H9 (cell line): ENCODE results near the gene BRI3BP. TPM values are rescaled to one million over a fixed set of nuclear protein-coding genes. Genes with fewer than 3 reads are reported as not detected.

ENCODE experiments used
- DNase-seq: peaks from one replicate; pipeline ENCODE4 v3.0.0-alpha.2; 2017
- H2AFZ ChIP-seq: one replicate; pipeline ENCODE4 v1.6.1; 2013; ENCODE audit warnings: mild to moderate bottlenecking, low read length, control low read depth, moderate library complexity
- H2AK5ac ChIP-seq: 2 replicates; pipeline ENCODE4 v1.6.1; 2013; ENCODE audit warnings: low read length, control low read depth, mixed read lengths; ENCODE audit not compliant: insufficient read length
- H2BK120ac ChIP-seq: one replicate; pipeline ENCODE4 v1.6.1; 2013; ENCODE audit warnings: low read depth, mild to moderate bottlenecking, low read length, control low read depth, inconsistent platforms; ENCODE audit not compliant: poor library complexity, severe bottlenecking
- H2BK12ac ChIP-seq: 2 replicates; pipeline ENCODE4 v1.6.1; 2013; ENCODE audit warnings: low read length, control low read depth, mixed read lengths, low read depth; ENCODE audit not compliant: insufficient read length
- H2BK15ac ChIP-seq: 2 replicates; pipeline ENCODE4 v1.6.1; 2013; ENCODE audit warnings: low read depth, low read length, control low read depth
- H2BK20ac ChIP-seq: one replicate; pipeline ENCODE4 v1.6.1; 2013; ENCODE audit warnings: low read depth, mild to moderate bottlenecking, low read length, control low read depth, inconsistent platforms; ENCODE audit not compliant: poor library complexity, severe bottlenecking
- H2BK5ac ChIP-seq: 2 replicates; pipeline ENCODE4 v1.6.1; 2013; ENCODE audit warnings: low read length, control low read depth, mixed read lengths; ENCODE audit not compliant: insufficient read length
- H3K14ac ChIP-seq: 2 replicates; pipeline ENCODE4 v1.6.1; 2013; ENCODE audit warnings: low read length, control low read depth; ENCODE audit not compliant: insufficient read depth
- H3K18ac ChIP-seq: 2 replicates; pipeline ENCODE4 v1.6.1; 2013; ENCODE audit warnings: low read depth, mild to moderate bottlenecking, mixed read lengths, low read length, control low read depth; ENCODE audit not compliant: insufficient read length
- H3K23ac ChIP-seq: 2 replicates; pipeline ENCODE4 v1.6.1; 2013; ENCODE audit warnings: low read length, control low read depth, mixed read lengths, low read depth; ENCODE audit not compliant: insufficient read length
- H3K23me2 ChIP-seq: 2 replicates; pipeline ENCODE4 v1.6.1; 2013; ENCODE audit warnings: low read depth, mild to moderate bottlenecking, mixed read lengths, low read length, control low read depth; ENCODE audit not compliant: insufficient read length, poor library complexity, severe bottlenecking
- H3K27ac ChIP-seq: 2 replicates; pipeline ENCODE4 v1.5.1; 2013; ENCODE audit warnings: low read length, control low read depth, mixed read lengths, low read depth; ENCODE audit not compliant: insufficient read length
- H3K27me3 ChIP-seq: 2 replicates; pipeline ENCODE4 v1.6.1; 2013; ENCODE audit warnings: low read length, control low read depth, inconsistent platforms; ENCODE audit not compliant: insufficient read depth
- H3K4ac ChIP-seq: 2 replicates; pipeline ENCODE4 v1.6.1; 2013; ENCODE audit warnings: low read depth, mild to moderate bottlenecking, control low read depth, inconsistent platforms, low read length, moderate library complexity
- H3K4me1 ChIP-seq: 2 replicates; pipeline ENCODE4 v1.6.1; 2013; ENCODE audit warnings: low read length, control low read depth, inconsistent platforms; ENCODE audit not compliant: insufficient read depth
- H3K4me2 ChIP-seq: 2 replicates; pipeline ENCODE4 v1.6.1; 2013; ENCODE audit warnings: low read length, control low read depth, mixed read lengths; ENCODE audit not compliant: insufficient read length, insufficient read depth
- H3K56ac ChIP-seq: 2 replicates; pipeline ENCODE4 v1.6.1; 2013; ENCODE audit warnings: low read depth, mild to moderate bottlenecking, mixed read lengths, low read length, control low read depth; ENCODE audit not compliant: insufficient read length
- H3K79me1 ChIP-seq: 2 replicates; pipeline ENCODE4 v1.6.1; 2013; ENCODE audit warnings: low read depth, mild to moderate bottlenecking, moderate library complexity, low read length, control low read depth, inconsistent platforms; ENCODE audit not compliant: insufficient read depth, poor library complexity, severe bottlenecking
- H3K79me2 ChIP-seq: 2 replicates; pipeline ENCODE4 v1.6.1; 2013; ENCODE audit warnings: low read length, control low read depth, inconsistent platforms; ENCODE audit not compliant: insufficient read depth
- H3K9ac ChIP-seq: 2 replicates; pipeline ENCODE4 v1.6.1; 2013; ENCODE audit warnings: low read length, control low read depth, mixed read lengths; ENCODE audit not compliant: insufficient read length; ENCODE audit errors: extremely low read depth
- H3K9me3 ChIP-seq: one replicate; pipeline ENCODE4 v1.6.1; 2013; ENCODE audit warnings: low read depth, low read length, inconsistent platforms; ENCODE audit not compliant: control insufficient read depth
- H3T11ph ChIP-seq: one replicate; pipeline ENCODE4 v1.6.1; 2013; ENCODE audit warnings: mild to moderate bottlenecking, low read length, control low read depth, inconsistent platforms
- H4K20me1 ChIP-seq: one replicate; pipeline ENCODE4 v1.6.1; 2013; ENCODE audit not compliant: control insufficient read depth, insufficient read length, insufficient read depth
- H4K5ac ChIP-seq: 2 replicates; pipeline ENCODE4 v1.6.1; 2013; ENCODE audit warnings: low read depth, mild to moderate bottlenecking, mixed read lengths, low read length, control low read depth; ENCODE audit not compliant: insufficient read length
- H4K8ac ChIP-seq: replicated peaks from 2 replicates; pipeline ENCODE4 v1.6.1; 2013; ENCODE audit warnings: low read length, control low read depth, mixed read lengths, low read depth; ENCODE audit not compliant: insufficient read length
- H4K91ac ChIP-seq: 2 replicates; pipeline ENCODE4 v1.6.1; 2013; ENCODE audit warnings: low read depth, mild to moderate bottlenecking, moderate library complexity, mixed read lengths, low read length, control low read depth; ENCODE audit not compliant: insufficient read length
- H3K27ac Mint-ChIP-seq, 3 experiments: 2 replicates in 2 of 3; 3 replicates in 1 of 3; pipeline ENCODE4 v1.8.0; 2020 to 2021; ENCODE audit warnings: mixed read lengths in 3 of 3, mild to moderate bottlenecking in 1 of 3, moderate library complexity in 1 of 3
- H3K27me3 Mint-ChIP-seq: 2 replicates; pipeline ENCODE4 v1.8.0; 2021; ENCODE audit warnings: low read depth, mild to moderate bottlenecking, moderate library complexity, mixed read lengths
- H3K36me3 Mint-ChIP-seq, 3 experiments: 2 replicates in 2 of 3; 3 replicates in 1 of 3; pipeline ENCODE4 v1.8.0; 2020 to 2021; ENCODE audit warnings: low read depth in 3 of 3, mixed read lengths in 3 of 3; ENCODE audit not compliant: insufficient read depth in 1 of 3
- H3K4me1 Mint-ChIP-seq, 2 experiments: 2 replicates each; pipeline ENCODE4 v1.8.0; 2020; ENCODE audit warnings: mixed read lengths in 2 of 2
- H3K4me3 Mint-ChIP-seq, 2 experiments: 2 replicates in 1 of 2; 3 replicates in 1 of 2; pipeline ENCODE4 v1.8.0; 2020 to 2021; ENCODE audit warnings: mild to moderate bottlenecking in 2 of 2, mixed read lengths in 2 of 2, moderate library complexity in 1 of 2
- H3K9me3 Mint-ChIP-seq, 2 experiments: 2 replicates in 1 of 2; 3 replicates in 1 of 2; pipeline ENCODE4 v1.8.0; 2020; ENCODE audit warnings: mild to moderate bottlenecking in 2 of 2, mixed read lengths in 2 of 2, moderate library complexity in 1 of 2
- WGBS: extraction: QIAGEN DNeasy Blood & Tissue Kit; methylation state at CpG from one replicate; pipeline ENCODE4 v1.1.7; 2013; ENCODE audit warnings: missing lambda C conversion rate, low lambda C conversion rate, mixed read lengths; ENCODE audit not compliant: insufficient read length; ENCODE audit errors: extremely low coverage; 5-methylcytosine and 5-hydroxymethylcytosine counted together
- total RNA-seq: library from RNA; stranded (reverse); gene quantifications from 2 replicates; pipeline ENCODE4 v1.2.1, GENCODE V29; 2021
- TF ChIP-seq, protein P1 (sequence below): fragments of 200-600 bp; sonication (generic); conservative IDR thresholded peaks from 3 replicates; pipeline ENCODE4 v1.8.0; 2021; ENCODE audit warnings: antibody characterized with exemption, mild to moderate bottlenecking

BRI3BP gene
- total RNA-seq, 1 experiment from 2014 or later, result 10.5 TPM

DNA sequence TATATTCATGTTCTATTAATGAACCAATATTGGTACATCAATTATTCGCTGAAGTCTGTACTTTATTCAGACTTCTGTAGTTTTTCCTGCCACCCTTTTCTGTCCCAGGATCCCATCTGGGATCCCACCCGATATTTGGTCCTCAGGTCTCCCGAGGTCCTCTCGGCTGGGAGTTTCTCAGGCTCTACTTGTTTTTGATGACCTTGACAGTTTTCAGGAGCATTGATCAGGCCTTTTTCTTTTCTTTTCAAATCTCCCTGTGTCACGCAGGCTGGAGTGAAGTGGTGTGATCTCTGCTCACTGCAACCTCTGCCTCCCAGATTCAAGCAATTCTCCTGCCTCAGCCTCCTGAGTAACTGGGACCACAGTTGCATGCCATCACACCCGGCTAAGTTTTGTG is 11.2 kb downstream of the BRI3BP start:
- Histone ChIP-seq H3T11ph (no peak overlapping the region), H4K8ac (no peak overlapping the region), H3K27me3 (no peaks in the 10 kb centered on the region), H3K27ac (no peak overlapping the region), H3K9me3 (no peaks in the 10 kb centered on the region), H3K79me2 (peaks cover 13% of the 10 kb centered on the region; the same call in 1 of the 2 replicates), H4K91ac (no peak overlapping the region), H2AFZ (no peak overlapping the region), H2BK20ac (no peak overlapping the region), H3K18ac (no peak overlapping the region), H3K4me2 (no peak overlapping the region), H3K4me1 (no peaks in the 10 kb centered on the region), H3K9ac (no peak overlapping the region), H2AK5ac (no peak overlapping the region), H3K23ac (no peak overlapping the region), H4K20me1 (no peaks in the 10 kb centered on the region), H3K79me1 (peaks cover 3% of the 10 kb centered on the region), H2BK120ac (no peak overlapping the region), H3K4ac (no peak overlapping the region), H3K14ac (no peak overlapping the region), H2BK15ac (no peak overlapping the region), H4K5ac (no peak overlapping the region), H3K56ac (no peak overlapping the region), H2BK5ac (no peak overlapping the region), H2BK12ac (no peak overlapping the region), H3K23me2 (no peaks in the 10 kb centered on the region)
- no peaks in the 10 kb centered on the region for H3K27me3 Mint-ChIP-seq
- TF ChIP-seq, protein P1, sequence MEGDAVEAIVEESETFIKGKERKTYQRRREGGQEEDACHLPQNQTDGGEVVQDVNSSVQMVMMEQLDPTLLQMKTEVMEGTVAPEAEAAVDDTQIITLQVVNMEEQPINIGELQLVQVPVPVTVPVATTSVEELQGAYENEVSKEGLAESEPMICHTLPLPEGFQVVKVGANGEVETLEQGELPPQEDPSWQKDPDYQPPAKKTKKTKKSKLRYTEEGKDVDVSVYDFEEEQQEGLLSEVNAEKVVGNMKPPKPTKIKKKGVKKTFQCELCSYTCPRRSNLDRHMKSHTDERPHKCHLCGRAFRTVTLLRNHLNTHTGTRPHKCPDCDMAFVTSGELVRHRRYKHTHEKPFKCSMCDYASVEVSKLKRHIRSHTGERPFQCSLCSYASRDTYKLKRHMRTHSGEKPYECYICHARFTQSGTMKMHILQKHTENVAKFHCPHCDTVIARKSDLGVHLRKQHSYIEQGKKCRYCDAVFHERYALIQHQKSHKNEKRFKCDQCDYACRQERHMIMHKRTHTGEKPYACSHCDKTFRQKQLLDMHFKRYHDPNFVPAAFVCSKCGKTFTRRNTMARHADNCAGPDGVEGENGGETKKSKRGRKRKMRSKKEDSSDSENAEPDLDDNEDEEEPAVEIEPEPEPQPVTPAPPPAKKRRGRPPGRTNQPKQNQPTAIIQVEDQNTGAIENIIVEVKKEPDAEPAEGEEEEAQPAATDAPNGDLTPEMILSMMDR, result no peak
- peak overlapping the region in 1 of 3 experiments; percentile 76; a peak in 2 of 7 replicates for H3K27ac Mint-ChIP-seq
- H3K4me3 Mint-ChIP-seq, result no peak overlapping the region
- WGBS, result no CpG with 5 or more reads among the region's 6 CpGs
- H3K9me3 Mint-ChIP-seq, result no peaks in the 10 kb centered on the region
- no peak for DNase-seq
- no peaks in the 10 kb centered on the region for H3K4me1 Mint-ChIP-seq
- peaks cover 3 to 6% (median 4%) of the 10 kb centered on the region in 3 experiments; a peak in 3 of 7 replicates for H3K36me3 Mint-ChIP-seq
